ENCODE data around the gene C1RL.
A peak's percentile ranks its signal among the peaks of the same experiment; 100 is the strongest.

Gene C1RL

GRCh38 chr12:7108796-7109571, at the start of gene C1RL:
Gene C1RL, minus strand, starts transcription at chr12:7109214. Its CDS starts 34 bp downstream, at chr12:7109180.
- DNase-seq (ENCODE audit: extremely low read depth in 1 of 2, low read depth in 1 of 2), result peak; percentile 61 to 74

- DNase-seq (ENCODE audit: extremely low read depth in 1 of 2, low read depth in 1 of 2), result no peak
Observed at GRCh38 chr12:7157391-7157790, 48.4 kb upstream of the C1RL start.

GRCh38 chr12:7156259-7157197, 47.5 kb upstream of the C1RL start:
- no peak for DNase-seq (ENCODE audit: extremely low read depth in 1 of 2, low read depth in 1 of 2)

- no peak for DNase-seq (ENCODE audit: extremely low read depth in 1 of 2, low read depth in 1 of 2)
Observed at GRCh38 chr12:7155471-7156034, 46.5 kb upstream of the C1RL start.

- DNase-seq (ENCODE audit: extremely low read depth in 1 of 2, low read depth in 1 of 2), result no peak
Observed at GRCh38 chr12:7154901-7155470, 46.0 kb upstream of the C1RL start.

GRCh38 chr12:7154042-7154441, 45.0 kb upstream of the C1RL start:
- no peak for DNase-seq (ENCODE audit: extremely low read depth in 1 of 2, low read depth in 1 of 2)

- DNase-seq (ENCODE audit: extremely low read depth in 1 of 2, low read depth in 1 of 2), result no peak
Observed at GRCh38 chr12:7152818-7153217, 43.8 kb upstream of the C1RL start.

- no peak for DNase-seq (ENCODE audit: extremely low read depth in 1 of 2, low read depth in 1 of 2)
Observed at GRCh38 chr12:7151532-7151931, 42.5 kb upstream of the C1RL start.

- DNase-seq (ENCODE audit: extremely low read depth in 1 of 2, low read depth in 1 of 2), result no peak
Observed at GRCh38 chr12:7150841-7151240, 41.8 kb upstream of the C1RL start.

GRCh38 chr12:7150356-7150755, 41.3 kb upstream of the C1RL start:
- DNase-seq (ENCODE audit: extremely low read depth in 1 of 2, low read depth in 1 of 2), result no peak

GRCh38 chr12:7146906-7147305, 37.9 kb upstream of the C1RL start:
- DNase-seq (ENCODE audit: extremely low read depth in 1 of 2, low read depth in 1 of 2), result no peak

GRCh38 chr12:7146228-7146627, 37.2 kb upstream of the C1RL start:
- no peak for DNase-seq (ENCODE audit: extremely low read depth in 1 of 2, low read depth in 1 of 2)

GRCh38 chr12:7145671-7146070, 36.7 kb upstream of the C1RL start:
- DNase-seq (ENCODE audit: extremely low read depth in 1 of 2, low read depth in 1 of 2), result no peak

GRCh38 chr12:7144414-7145120, 35.6 kb upstream of the C1RL start:
- DNase-seq (ENCODE audit: extremely low read depth in 1 of 2, low read depth in 1 of 2), result no peak

- no peak for DNase-seq (ENCODE audit: extremely low read depth in 1 of 2, low read depth in 1 of 2)
Observed at GRCh38 chr12:7143564-7143963, 34.5 kb upstream of the C1RL start.

GRCh38 chr12:7142809-7143465, 33.9 kb upstream of the C1RL start:
- no peak for DNase-seq (ENCODE audit: extremely low read depth in 1 of 2, low read depth in 1 of 2)

GRCh38 chr12:7142056-7142644, 33.1 kb upstream of the C1RL start:
- no peak for DNase-seq (ENCODE audit: extremely low read depth in 1 of 2, low read depth in 1 of 2)

GRCh38 chr12:7141351-7142005, 32.5 kb upstream of the C1RL start:
- no peak for DNase-seq (ENCODE audit: extremely low read depth in 1 of 2, low read depth in 1 of 2)

GRCh38 chr12:7139200-7139599, 30.2 kb upstream of the C1RL start:
- no peak for DNase-seq (ENCODE audit: extremely low read depth in 1 of 2, low read depth in 1 of 2)
